ENCODE results near the gene GREM2. TPM values are rescaled to one million over a fixed set of nuclear protein-coding genes. Genes with fewer than 3 reads are reported as not detected.

Gene GREM2
- total RNA-seq, 4 donors from 2014 or later, result 0.22 to 1.2 (median 0.35) TPM

- Histone ChIP-seq H3K4me1 (no peaks in the 10 kb centered on the region), H3K4me3 (replicated peaks in 1 of 3) (no peak overlapping the region), H3K27ac (no peak overlapping the region), H3K36me3 (no peaks in the 10 kb centered on the region), H3K27me3 (no peaks in the 10 kb centered on the region), H3K9me3 (no peaks in the 10 kb centered on the region)
- DNase-seq, result no peak
- intact Hi-C loops (cut with DNase I), result no loop called here
- WGBS, 2 donors, result 77 to 85% methylated on average over 3 of the region's 3 CpGs
- TF ChIP-seq POLR2A (IDR thresholded peaks at IDR 0.05) (no peak), CTCF (IDR thresholded peaks at IDR 0.05) (no peak)
These were observed 103.8 kb downstream of the GREM2 start for GRCh38 chr1:240508201-240508600.

GRCh38 chr1:240506176-240506575 is 105.8 kb downstream of the GREM2 start:
- TF ChIP-seq CTCF (IDR thresholded peaks at IDR 0.05) (no peak), POLR2A (IDR thresholded peaks at IDR 0.05) (no peak)
- DNase-seq, result no peak
- H3K4me3 ChIP-seq (replicated peaks in 1 of 3), result no peak overlapping the region
- H3K9me3 ChIP-seq, result no peaks in the 10 kb centered on the region
- H3K4me1 ChIP-seq, result no peaks in the 10 kb centered on the region
- no peak overlapping the region for H3K27ac ChIP-seq
- H3K27me3 ChIP-seq, result no peaks in the 10 kb centered on the region
- WGBS, 2 donors, result 73 to 84% methylated on average over 4 of the region's 4 CpGs
- intact Hi-C loops (cut with DNase I), result no loop called here
- H3K36me3 ChIP-seq, result no peaks in the 10 kb centered on the region

GRCh38 chr1:240503558-240503957 is 108.4 kb downstream of the GREM2 start:
- WGBS, 2 donors, result 0 to 40% methylated on average over 1 of the region's 1 CpG
- H3K36me3 ChIP-seq, result no peaks in the 10 kb centered on the region
- H3K27me3 ChIP-seq, result no peaks in the 10 kb centered on the region
- no peak for TF ChIP-seq CTCF (IDR thresholded peaks at IDR 0.05)
- no peak for TF ChIP-seq POLR2A (IDR thresholded peaks at IDR 0.05)
- no peak overlapping the region for H3K4me3 ChIP-seq (replicated peaks in 1 of 3)
- no peak for DNase-seq
- no peaks in the 10 kb centered on the region for H3K4me1 ChIP-seq
- no peak overlapping the region for H3K27ac ChIP-seq
- intact Hi-C loops (cut with DNase I), result no loop called here
- no peaks in the 10 kb centered on the region for H3K9me3 ChIP-seq

GRCh38 chr1:240503036-240503435 is 108.9 kb downstream of the GREM2 start:
- no peak for DNase-seq
- Histone ChIP-seq H3K27me3 (no peaks in the 10 kb centered on the region), H3K4me3 (replicated peaks in 1 of 3) (no peak overlapping the region), H3K36me3 (no peaks in the 10 kb centered on the region), H3K27ac (no peak overlapping the region), H3K9me3 (no peaks in the 10 kb centered on the region), H3K4me1 (no peaks in the 10 kb centered on the region)
- TF ChIP-seq POLR2A (IDR thresholded peaks at IDR 0.05), result no peak
- TF ChIP-seq CTCF (IDR thresholded peaks at IDR 0.05), result no peak
- WGBS, 2 donors, result 81 to 88% methylated on average over 4 of the region's 4 CpGs
- intact Hi-C loops (cut with DNase I), result no loop called here

- Histone ChIP-seq H3K4me1 (no peaks in the 10 kb centered on the region), H3K27ac (no peak overlapping the region), H3K36me3 (no peaks in the 10 kb centered on the region), H3K4me3 (replicated peaks in 1 of 3) (no peak overlapping the region), H3K27me3 (no peaks in the 10 kb centered on the region), H3K9me3 (no peaks in the 10 kb centered on the region)
- TF ChIP-seq CTCF (IDR thresholded peaks at IDR 0.05) (no peak), POLR2A (IDR thresholded peaks at IDR 0.05) (no peak)
- 70 to 75% methylated on average over 2 of the region's 2 CpGs for WGBS, 2 donors
- intact Hi-C loops (cut with DNase I), result no loop called here
- DNase-seq, result no peak
These were observed 110.8 kb downstream of the GREM2 start for GRCh38 chr1:240501115-240501514.
